Measurements from ENCODE around the gene GARIN5B. TPM values are rescaled to one million over a fixed set of nuclear protein-coding genes. Genes with fewer than 3 reads are reported as not detected.

The GARIN5B gene
- total RNA-seq, 1 donor from 2014 or later: 0.27 TPM

- peak overlapping the region; percentile 71 for H3K4me3 Mint-ChIP-seq
- H3K27ac Mint-ChIP-seq: no peak overlapping the region
- peaks cover 10% of the 10 kb centered on the region for H3K27me3 Mint-ChIP-seq (ENCODE audit: low read depth)
- TF ChIP-seq CTCF (IDR thresholded peaks at IDR 0.05; ENCODE audit: unreplicated experiment): no peak
- H3K4me1 Mint-ChIP-seq: peaks cover 36% of the 10 kb centered on the region
- H3K36me3 Mint-ChIP-seq: peaks cover 8% of the 10 kb centered on the region
- H3K9me3 Mint-ChIP-seq: no peaks in the 10 kb centered on the region
- DNase-seq (ENCODE audit: low spot score in 2 of 2, unreplicated experiment in 2 of 2): no peak
These were observed 19.5 kb upstream of the GARIN5B start for GRCh38 chr19:55382522-55383054.

GRCh38 chr19:55382013-55382412 lies 19.0 kb upstream of the GARIN5B start:
- Mint-ChIP-seq H3K4me1 (peaks cover 33% of the 10 kb centered on the region), H3K4me3 (peak overlapping the region; percentile 71), H3K36me3 (peaks cover 6% of the 10 kb centered on the region), H3K27ac (no peak overlapping the region), H3K9me3 (no peaks in the 10 kb centered on the region), H3K27me3 (ENCODE audit: low read depth) (peaks cover 13% of the 10 kb centered on the region)
- no peak for DNase-seq (ENCODE audit: low spot score in 2 of 2, unreplicated experiment in 2 of 2)
- TF ChIP-seq CTCF (IDR thresholded peaks at IDR 0.05; ENCODE audit: unreplicated experiment): no peak

GRCh38 chr19:55379174-55379573 lies 16.1 kb upstream of the GARIN5B start:
- no peak overlapping the region for H3K4me3 Mint-ChIP-seq
- peaks cover 22% of the 10 kb centered on the region for H3K27me3 Mint-ChIP-seq (ENCODE audit: low read depth)

GRCh38 chr19:55377356-55378131 lies 14.5 kb upstream of the GARIN5B start:
- Mint-ChIP-seq H3K4me3 (no peak overlapping the region), H3K27ac (no peak overlapping the region), H3K36me3 (no peaks in the 10 kb centered on the region), H3K4me1 (peaks cover 30% of the 10 kb centered on the region), H3K27me3 (ENCODE audit: low read depth) (peaks cover 28% of the 10 kb centered on the region), H3K9me3 (no peaks in the 10 kb centered on the region)
- no peak for TF ChIP-seq CTCF (IDR thresholded peaks at IDR 0.05; ENCODE audit: unreplicated experiment)
- no peak for DNase-seq (ENCODE audit: low spot score in 2 of 2, unreplicated experiment in 2 of 2)

More at GRCh38 chr19:55379174-55379573, 16.1 kb upstream of the GARIN5B start:
- TF ChIP-seq CTCF (IDR thresholded peaks at IDR 0.05; ENCODE audit: unreplicated experiment): no peak
- Mint-ChIP-seq H3K36me3 (no peaks in the 10 kb centered on the region), H3K27ac (no peak overlapping the region), H3K4me1 (peaks cover 27% of the 10 kb centered on the region), H3K9me3 (no peaks in the 10 kb centered on the region)
- no peak for DNase-seq (ENCODE audit: low spot score in 2 of 2, unreplicated experiment in 2 of 2)

- Mint-ChIP-seq H3K36me3 (no peaks in the 10 kb centered on the region), H3K27me3 (ENCODE audit: low read depth) (peaks cover 39% of the 10 kb centered on the region), H3K4me3 (peak within 1 kb of the TSS; percentile 39), H3K27ac (peak within 1 kb of the TSS; percentile 86), H3K4me1 (peaks cover 35% of the 10 kb centered on the region), H3K9me3 (no peaks in the 10 kb centered on the region)
- no peak for TF ChIP-seq CTCF (IDR thresholded peaks at IDR 0.05; ENCODE audit: unreplicated experiment)
- no peak for DNase-seq (ENCODE audit: low spot score in 2 of 2, unreplicated experiment in 2 of 2)
These were observed 13.3 kb upstream of the GARIN5B start, which contains the start of gene TMEM190 for GRCh38 chr19:55376241-55376933. TSS of gene TMEM190 (plus strand) at chr19:55376826. CDS start at chr19:55376854, 28 bp downstream.
